Measurements from ENCODE around the gene ATOH8. TPM values are rescaled to one million over a fixed set of nuclear protein-coding genes. Genes with fewer than 3 reads are reported as not detected.

Gene ATOH8
- total RNA-seq, 4 donors from 2014 or later: 82.8 to 260 (median 167) TPM

DNA sequence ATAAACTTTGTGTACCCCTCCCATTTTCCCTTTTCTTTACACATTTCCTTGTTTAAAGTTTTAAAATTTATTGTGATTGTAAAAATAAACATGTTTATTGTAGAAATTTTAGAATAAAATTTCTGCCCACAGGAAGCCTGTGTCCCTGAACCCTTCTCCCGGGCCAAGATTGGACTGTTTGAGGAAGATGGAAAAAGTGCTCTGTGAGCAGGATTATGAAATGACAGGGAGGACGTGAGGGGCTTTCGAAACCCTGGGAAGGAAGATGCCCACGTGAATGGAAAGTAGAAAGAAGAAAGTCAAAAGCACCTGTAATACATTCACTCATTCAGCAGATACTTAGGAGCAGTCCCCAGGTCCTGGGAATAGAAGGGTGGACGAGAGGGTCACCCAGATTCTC lies 25.4 kb upstream of the ATOH8 start:
- TF ChIP-seq, protein P1, sequence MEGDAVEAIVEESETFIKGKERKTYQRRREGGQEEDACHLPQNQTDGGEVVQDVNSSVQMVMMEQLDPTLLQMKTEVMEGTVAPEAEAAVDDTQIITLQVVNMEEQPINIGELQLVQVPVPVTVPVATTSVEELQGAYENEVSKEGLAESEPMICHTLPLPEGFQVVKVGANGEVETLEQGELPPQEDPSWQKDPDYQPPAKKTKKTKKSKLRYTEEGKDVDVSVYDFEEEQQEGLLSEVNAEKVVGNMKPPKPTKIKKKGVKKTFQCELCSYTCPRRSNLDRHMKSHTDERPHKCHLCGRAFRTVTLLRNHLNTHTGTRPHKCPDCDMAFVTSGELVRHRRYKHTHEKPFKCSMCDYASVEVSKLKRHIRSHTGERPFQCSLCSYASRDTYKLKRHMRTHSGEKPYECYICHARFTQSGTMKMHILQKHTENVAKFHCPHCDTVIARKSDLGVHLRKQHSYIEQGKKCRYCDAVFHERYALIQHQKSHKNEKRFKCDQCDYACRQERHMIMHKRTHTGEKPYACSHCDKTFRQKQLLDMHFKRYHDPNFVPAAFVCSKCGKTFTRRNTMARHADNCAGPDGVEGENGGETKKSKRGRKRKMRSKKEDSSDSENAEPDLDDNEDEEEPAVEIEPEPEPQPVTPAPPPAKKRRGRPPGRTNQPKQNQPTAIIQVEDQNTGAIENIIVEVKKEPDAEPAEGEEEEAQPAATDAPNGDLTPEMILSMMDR (IDR thresholded peaks at IDR 0.05): no peak
- H3K36me3 ChIP-seq: no peaks in the 10 kb centered on the region
- no peaks in the 10 kb centered on the region for H3K27me3 ChIP-seq
- WGBS, 2 donors: 68 to 72% methylated on average over 5 of the region's 5 CpGs
- no peak overlapping the region for H3K4me3 ChIP-seq (replicated peaks in 1 of 3)
- intact Hi-C loops (cut with DNase I): loop anchor here (5.0 kb wide), 1 partner anchor 84 kb away; no protein-coding TSS in a partner anchor
- DNase-seq: no peak
- peaks cover 20 to 70% of the 10 kb centered on the region in 2 donors for H3K4me1 ChIP-seq
- H3K27ac ChIP-seq: peak overlapping the region; percentile 5 to 92 (median 76)
- H3K9me3 ChIP-seq: no peaks in the 10 kb centered on the region

DNA sequence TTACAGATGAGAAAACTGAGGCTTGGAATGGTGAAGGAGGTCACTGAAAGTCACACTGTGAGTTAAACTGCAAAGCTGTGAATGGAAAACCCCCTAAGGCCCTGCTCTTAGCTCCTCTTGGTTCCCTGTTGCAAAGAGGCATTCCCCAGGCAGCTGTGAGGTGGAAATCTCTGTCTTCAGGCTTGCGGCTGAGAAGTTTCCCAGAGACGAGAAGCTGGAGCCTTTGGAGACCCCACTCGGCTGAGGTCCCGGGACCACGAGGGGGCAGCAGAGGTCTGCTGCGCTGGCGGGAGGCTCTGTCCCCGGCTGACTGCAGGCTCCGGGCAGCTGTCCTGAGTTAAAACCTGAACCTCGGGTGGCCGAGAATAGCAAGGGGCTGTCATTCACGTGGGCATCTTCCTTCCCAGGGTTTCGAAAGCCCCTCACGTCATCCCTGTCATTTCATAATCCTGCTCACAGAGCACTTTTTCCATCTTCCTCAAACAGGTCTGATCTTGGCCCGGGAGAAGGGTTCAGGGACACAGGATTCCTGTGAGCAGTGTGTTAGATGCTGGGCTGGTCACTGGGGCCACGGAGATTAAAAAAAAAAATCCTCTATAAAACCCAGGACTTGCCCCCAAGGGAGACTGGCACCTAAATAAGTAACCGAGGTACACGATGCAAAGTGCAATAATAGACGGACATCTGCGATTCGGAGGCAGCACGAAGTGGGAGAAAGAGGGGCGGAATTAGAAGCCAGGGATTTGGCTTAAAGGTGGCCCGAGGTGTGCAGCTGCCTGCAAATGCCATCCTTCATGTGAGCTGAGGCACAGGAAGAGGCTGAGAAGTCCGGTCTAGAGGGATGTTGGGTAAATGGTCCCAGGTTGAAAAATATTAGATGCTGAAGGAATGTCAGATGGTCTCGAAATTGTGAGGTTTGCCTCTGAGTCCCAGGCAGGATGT lies 24.6 kb upstream of the ATOH8 start:
- H3K4me1 ChIP-seq: peaks cover 15 to 67% of the 10 kb centered on the region in 2 donors

DNA sequence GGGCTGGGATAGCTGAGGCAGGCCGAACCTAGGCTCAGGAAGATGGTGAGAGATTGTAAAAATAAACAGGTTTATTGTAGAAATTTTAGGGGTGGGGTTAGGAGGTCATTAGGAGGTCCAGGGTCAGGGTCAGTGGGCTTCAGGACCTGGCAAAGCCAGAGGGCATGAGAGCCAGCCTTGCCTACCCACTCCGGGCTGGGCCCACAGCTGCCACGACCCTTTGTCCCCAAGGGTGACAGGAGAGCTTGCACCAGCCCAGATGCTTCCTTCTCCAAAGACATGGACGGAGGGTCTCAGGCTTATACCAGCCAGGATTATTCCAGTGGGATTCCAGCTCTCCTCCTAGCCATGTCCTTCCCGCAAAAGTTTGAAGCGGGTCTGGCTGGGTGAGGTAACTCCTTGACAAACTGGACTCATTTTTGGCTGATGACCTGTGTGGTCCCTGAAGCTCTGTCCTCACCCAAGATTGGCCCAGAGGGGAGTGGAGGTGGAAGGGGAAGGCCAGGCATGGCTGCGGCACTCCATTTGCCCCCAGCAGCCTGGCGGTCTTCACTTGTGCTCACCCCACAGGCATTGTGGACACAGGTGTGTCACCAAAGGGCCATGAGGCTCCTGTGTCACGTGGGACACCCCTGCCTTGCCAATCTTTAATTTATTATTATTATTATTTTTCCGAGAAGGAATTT lies 23.8 kb upstream of the ATOH8 start:
- intact Hi-C loops (cut with DNase I): loop anchor here (5.0 kb wide), 1 partner anchor 82 kb away; no protein-coding TSS in a partner anchor
- H3K36me3 ChIP-seq: no peaks in the 10 kb centered on the region
- TF ChIP-seq, protein P1 (IDR thresholded peaks at IDR 0.05): no peak
- TF ChIP-seq POLR2A (IDR thresholded peaks at IDR 0.05): no peak
- H3K4me1 ChIP-seq: peaks cover 15 to 67% of the 10 kb centered on the region in 2 donors
- 91 to 95% methylated on average over 10 of the region's 10 CpGs for WGBS, 2 donors
- no peaks in the 10 kb centered on the region for H3K27me3 ChIP-seq
- peak in 1 of 2 donors; percentile 0 for DNase-seq
- H3K27ac ChIP-seq: peak overlapping the region in 2 of 3 donors; percentile 76 to 92
- H3K9me3 ChIP-seq: no peaks in the 10 kb centered on the region
- no peak overlapping the region for H3K4me3 ChIP-seq (replicated peaks in 1 of 3)

More for the DNA sequence above, 24.6 kb upstream of the ATOH8 start:
- peak; percentile 92 for DNase-seq
- no peaks in the 10 kb centered on the region for H3K36me3 ChIP-seq
- no peak overlapping the region for H3K4me3 ChIP-seq (replicated peaks in 1 of 3)
- H3K27me3 ChIP-seq: no peaks in the 10 kb centered on the region
- no peaks in the 10 kb centered on the region for H3K9me3 ChIP-seq
- intact Hi-C loops (cut with DNase I): loop anchor here (5.0 kb wide), 1 partner anchor 83 kb away; no protein-coding TSS in a partner anchor
- TF ChIP-seq POLR2A (IDR thresholded peaks at IDR 0.05): peak in 1 of 2 donors; percentile 33
- TF ChIP-seq, protein P1 (IDR thresholded peaks at IDR 0.05): peak; percentile 81 to 98 (median 96)
- WGBS, 2 donors: 38 to 42% methylated on average over 24 to 26 of the region's 26 CpGs
- peak overlapping the region in 2 of 3 donors; percentile 76 to 92 for H3K27ac ChIP-seq

DNA sequence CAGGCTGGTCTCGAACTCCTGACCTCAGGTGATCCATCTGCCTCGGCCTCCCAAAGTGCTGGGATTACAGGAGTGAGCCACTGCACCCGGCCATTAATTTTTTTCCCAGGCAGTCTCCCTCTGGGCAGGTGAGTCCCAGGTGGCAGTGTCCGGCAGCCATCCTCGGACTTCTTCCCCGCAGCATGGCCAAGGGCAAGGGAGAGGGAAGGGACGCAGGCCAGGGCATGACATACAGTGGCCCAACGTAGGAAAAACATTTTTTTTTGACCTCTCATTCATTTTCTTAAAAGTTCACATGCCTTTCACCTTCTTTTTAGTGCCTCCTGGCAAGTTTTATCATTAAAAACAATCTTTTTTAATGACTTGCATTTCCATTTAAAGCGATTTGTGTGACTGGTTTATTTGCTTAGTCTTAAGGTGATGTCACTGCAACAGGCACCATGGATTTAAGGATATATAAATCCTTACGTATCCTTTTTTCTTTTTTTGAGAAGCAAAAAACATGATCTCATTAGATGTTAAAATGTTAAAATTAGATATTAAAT lies 23.0 kb upstream of the ATOH8 start:
- no peak for TF ChIP-seq POLR2A (IDR thresholded peaks at IDR 0.05)
- TF ChIP-seq, protein P1 (IDR thresholded peaks at IDR 0.05): no peak
- peaks cover 15 to 68% of the 10 kb centered on the region in 2 donors for H3K4me1 ChIP-seq
- peak overlapping the region; percentile 16 to 92 (median 76) for H3K27ac ChIP-seq
- H3K36me3 ChIP-seq: no peaks in the 10 kb centered on the region
- no peaks in the 10 kb centered on the region for H3K9me3 ChIP-seq
- DNase-seq: peak in 1 of 2 donors; percentile 0
- intact Hi-C loops (cut with DNase I): no loop called here
- H3K4me3 ChIP-seq (replicated peaks in 1 of 3): no peak overlapping the region
- 90 to 93% methylated on average over 10 of the region's 10 CpGs for WGBS, 2 donors
- no peaks in the 10 kb centered on the region for H3K27me3 ChIP-seq

Measured in thyroid gland (tissue), 4 donors.